ENCODE results near the gene GIMAP5.

GIMAP5 gene

GRCh38 chr7:150737265-150738055 lies at the start of gene GIMAP5:
GIMAP5 (plus strand) TSS chr7:150737418; CDS start chr7:150740885, 3,467 bp downstream.
- no peak within 1 kb of the TSS for H3K4me3 ChIP-seq (ENCODE audit: low read depth, low read length)

GRCh38 chr7:150688630-150689029 lies 48.6 kb upstream of the GIMAP5 start:
- no peak for TF ChIP-seq CTCF (IDR thresholded peaks at IDR 0.05; ENCODE audit: low read depth, low read length)
- H3K4me3 ChIP-seq (ENCODE audit: low read depth, low read length), result no peak overlapping the region

More at GRCh38 chr7:150737265-150738055, at the start of gene GIMAP5:
- TF ChIP-seq CTCF (IDR thresholded peaks at IDR 0.05; ENCODE audit: low read depth, low read length), result no peak

- no peak for TF ChIP-seq CTCF (IDR thresholded peaks at IDR 0.05; ENCODE audit: low read depth, low read length)
- H3K4me3 ChIP-seq (ENCODE audit: low read depth, low read length), result no peak overlapping the region
Measured at GRCh38 chr7:150695654-150696053, 41.6 kb upstream of the GIMAP5 start.

- TF ChIP-seq CTCF (IDR thresholded peaks at IDR 0.05; ENCODE audit: low read depth, low read length), result no peak
- no peak overlapping the region for H3K4me3 ChIP-seq (ENCODE audit: low read depth, low read length)
Measured at GRCh38 chr7:150703209-150703608, 34.0 kb upstream of the GIMAP5 start.

DNA sequence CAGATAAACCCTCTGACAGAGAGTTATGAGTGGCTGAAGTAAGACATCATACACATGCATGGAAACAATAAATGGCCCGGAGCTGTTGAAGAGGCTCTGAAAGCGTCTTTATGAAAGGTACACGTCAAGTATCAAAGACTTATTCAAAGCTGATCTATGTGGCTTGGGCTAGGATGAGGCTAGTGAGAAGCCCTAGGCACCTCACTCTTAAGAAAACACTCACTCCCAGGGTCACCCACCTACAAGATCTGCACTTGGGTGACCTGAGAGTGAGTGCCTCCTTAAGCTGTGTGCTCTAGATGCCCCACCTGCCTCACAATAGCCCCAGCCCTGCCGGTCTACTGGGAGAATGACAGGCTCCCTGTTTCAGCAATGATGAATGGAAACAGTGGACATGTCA lies 21.9 kb upstream of the GIMAP5 start:
- H3K4me3 ChIP-seq (ENCODE audit: low read depth, low read length), result no peak overlapping the region
- no peak for TF ChIP-seq CTCF (IDR thresholded peaks at IDR 0.05; ENCODE audit: low read depth, low read length)

DNA sequence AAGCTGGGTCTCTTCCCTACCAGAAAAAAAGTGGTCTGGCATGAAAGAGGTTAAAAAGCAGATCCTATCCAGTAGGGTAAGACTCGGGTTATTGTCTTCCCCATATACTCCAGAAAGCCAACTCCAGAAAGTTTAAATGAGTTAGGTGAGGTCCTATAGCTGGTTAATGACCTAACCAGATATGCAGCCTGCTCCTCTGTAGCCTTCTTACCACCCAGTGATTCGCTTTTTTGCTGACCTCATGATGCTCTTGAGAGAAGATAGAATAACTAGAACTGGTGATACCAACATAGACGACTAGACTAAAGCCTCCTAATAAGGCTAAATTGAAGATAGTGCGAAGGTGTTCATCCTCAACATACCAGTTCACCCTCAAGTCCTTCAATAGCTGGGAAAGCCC lies 21.5 kb upstream of the GIMAP5 start:
- no peak overlapping the region for H3K4me3 ChIP-seq (ENCODE audit: low read depth, low read length)
- TF ChIP-seq CTCF (IDR thresholded peaks at IDR 0.05; ENCODE audit: low read depth, low read length), result no peak

GRCh38 chr7:150716368-150716767 lies 20.9 kb upstream of the GIMAP5 start, which contains the start of gene GIMAP1:
GIMAP1 (plus strand) TSS chr7:150716613; CDS start chr7:150719048, 2,435 bp downstream.
- H3K4me3 ChIP-seq (ENCODE audit: low read depth, low read length), result no peak within 1 kb of the TSS
- TF ChIP-seq CTCF (IDR thresholded peaks at IDR 0.05; ENCODE audit: low read depth, low read length), result no peak

Data from WI38 (cell line).